Esophagus (tissue), 2 donors: ENCODE results near the gene RDH8. TPM values are rescaled to one million over a fixed set of nuclear protein-coding genes. Genes with fewer than 3 reads are reported as not detected.

Experiments
- H3K27ac ChIP-seq, 2 donors: one replicate each; pipeline ENCODE4 v1.5.1; 2013; ENCODE audit warnings: low read depth in 2 of 2, mild to moderate bottlenecking in 2 of 2, inconsistent platforms in 1 of 2, low read length in 1 of 2, moderate library complexity in 1 of 2
- H3K27me3 ChIP-seq, 2 donors: one replicate each; pipeline ENCODE4 v1.6.1; 2013; ENCODE audit warnings: low read length in 2 of 2, control low read depth in 1 of 2, mild to moderate bottlenecking in 1 of 2; ENCODE audit not compliant: insufficient read depth in 2 of 2, control insufficient read depth in 1 of 2
- H3K36me3 ChIP-seq, 2 donors: one replicate each; pipeline ENCODE4 v1.6.1; 2013; ENCODE audit warnings: low read length in 1 of 2; ENCODE audit not compliant: control insufficient read depth in 2 of 2, insufficient read depth in 2 of 2
- H3K4me1 ChIP-seq, 2 donors: one replicate each; pipeline ENCODE4 v1.6.1; 2013; ENCODE audit warnings: low read length in 1 of 2; ENCODE audit not compliant: control insufficient read depth in 2 of 2, insufficient read depth in 2 of 2
- H3K4me3 ChIP-seq, 2 donors: one replicate each; pipeline ENCODE4 v1.5.1; 2013; ENCODE audit warnings: low read length in 2 of 2, mild to moderate bottlenecking in 2 of 2, low read depth in 1 of 2, moderate library complexity in 1 of 2
- H3K9me3 ChIP-seq, 2 donors: one replicate each; pipeline ENCODE4 v1.6.1; 2013; ENCODE audit warnings: mild to moderate bottlenecking in 2 of 2, low read depth in 1 of 2, low read length in 1 of 2, moderate library complexity in 1 of 2; ENCODE audit not compliant: control insufficient read depth in 2 of 2, insufficient read depth in 1 of 2
- WGBS, 2 donors: extraction: QIAGEN DNeasy Blood & Tissue Kit; methylation state at CpG; one replicate each; pipeline ENCODE4 v1.1.7; 2013; 5-methylcytosine and 5-hydroxymethylcytosine counted together
- polyA plus RNA-seq, 2 donors: library from polyadenylated mRNA; stranded (reverse); fragments of 200-250 nt; gene quantifications; one replicate each; pipeline ENCODE4 v1.2.3, GENCODE V29; 2013
- donor health status: healthy with polysubstance abuse.
- donor health status: Bipolar disorder and iron deficiency.

RDH8 gene, protein sequence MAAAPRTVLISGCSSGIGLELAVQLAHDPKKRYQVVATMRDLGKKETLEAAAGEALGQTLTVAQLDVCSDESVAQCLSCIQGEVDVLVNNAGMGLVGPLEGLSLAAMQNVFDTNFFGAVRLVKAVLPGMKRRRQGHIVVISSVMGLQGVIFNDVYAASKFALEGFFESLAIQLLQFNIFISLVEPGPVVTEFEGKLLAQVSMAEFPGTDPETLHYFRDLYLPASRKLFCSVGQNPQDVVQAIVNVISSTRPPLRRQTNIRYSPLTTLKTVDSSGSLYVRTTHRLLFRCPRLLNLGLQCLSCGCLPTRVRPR
- polyA plus RNA-seq = not detected

DNA sequence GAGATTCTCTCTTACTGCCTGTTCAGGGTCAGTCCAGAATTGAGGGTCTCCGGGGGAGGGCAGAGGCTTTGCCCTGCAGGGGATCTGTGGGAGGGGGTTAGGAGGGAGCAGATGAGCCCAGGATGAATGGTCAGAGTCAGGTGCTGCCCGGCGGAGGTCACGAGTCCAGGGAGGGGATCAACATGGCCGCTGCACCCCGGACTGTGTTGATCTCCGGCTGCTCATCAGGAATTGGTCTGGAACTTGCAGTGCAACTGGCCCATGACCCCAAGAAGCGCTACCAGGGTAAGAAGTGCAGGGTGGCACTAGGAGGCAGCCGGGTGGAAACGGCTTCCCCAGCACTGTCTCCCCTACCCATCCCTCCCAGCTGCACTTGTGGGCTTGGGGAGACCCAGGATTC lies at the start of gene RDH8:
RDH8 (plus strand) TSS at position 168 of the 400 bp plus-strand sequence; CDS start at position 183, 15 bp downstream.
- WGBS, 2 donors = 63 to 76% methylated on average over 10 of the region's 10 CpGs
- no peaks in the 10 kb centered on the region for H3K27me3 ChIP-seq

DNA sequence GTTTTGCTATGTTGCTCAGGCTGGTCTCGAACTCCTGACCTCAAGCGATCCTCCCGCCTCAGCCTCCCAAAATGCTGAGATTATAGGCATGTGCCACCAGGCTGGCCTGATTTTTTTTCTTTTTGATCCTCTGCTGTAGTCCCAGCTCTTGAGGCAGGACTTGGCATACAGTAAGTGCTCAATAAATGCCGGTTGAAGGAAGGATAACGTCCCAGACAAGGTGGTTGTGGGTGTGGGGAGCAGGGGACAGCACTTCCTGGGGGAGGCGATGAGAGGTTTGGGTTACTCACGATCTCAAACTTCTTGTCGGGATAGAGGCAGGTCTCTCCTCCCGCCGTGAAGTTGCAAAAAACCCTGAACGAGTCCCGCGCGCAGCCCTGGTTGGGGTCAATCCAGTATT lies 47.3 kb upstream of the RDH8 start:
- 44 to 53% methylated on average over 14 of the region's 14 CpGs for WGBS, 2 donors
- Histone ChIP-seq H3K4me1 (no peaks in the 10 kb centered on the region), H3K27ac (no peak overlapping the region), H3K36me3 (peaks cover 0 to 3% of the 10 kb centered on the region in 2 donors), H3K9me3 (no peaks in the 10 kb centered on the region), H3K4me3 (no peak overlapping the region), H3K27me3 (no peaks in the 10 kb centered on the region)

More for the DNA sequence above, at the start of gene RDH8:
- H3K36me3 ChIP-seq = no peaks in the 10 kb centered on the region
- no peak within 1 kb of the TSS for H3K4me3 ChIP-seq
- H3K9me3 ChIP-seq = no peaks in the 10 kb centered on the region
- H3K4me1 ChIP-seq = peaks cover 6 to 24% of the 10 kb centered on the region in 2 donors
- no peak within 1 kb of the TSS for H3K27ac ChIP-seq

DNA sequence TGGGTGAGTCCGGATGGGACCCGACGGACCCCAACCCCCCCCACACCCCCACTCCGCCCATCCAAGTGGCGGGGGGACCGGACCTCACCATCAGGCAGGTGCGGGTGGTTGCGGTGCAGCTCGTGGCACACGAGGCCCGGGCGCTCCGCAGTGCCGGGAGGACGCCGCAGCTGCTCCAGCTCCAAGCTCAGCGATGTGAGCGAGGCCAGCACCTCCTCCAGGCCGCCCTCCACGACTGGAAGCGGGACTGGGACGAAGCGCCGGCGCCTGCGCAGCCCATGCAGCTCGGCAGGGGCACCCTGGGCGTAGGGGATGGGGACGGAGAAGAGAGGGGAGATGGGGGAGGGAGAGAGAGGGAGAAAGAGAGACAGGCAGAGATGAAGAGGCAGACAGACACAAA lies 46.8 kb upstream of the RDH8 start:
- H3K27me3 ChIP-seq = no peaks in the 10 kb centered on the region
- no peak overlapping the region for H3K4me3 ChIP-seq
- no peak overlapping the region for H3K27ac ChIP-seq
- WGBS, 2 donors = 22 to 27% methylated on average over 28 to 29 of the region's 29 CpGs
- H3K4me1 ChIP-seq = no peaks in the 10 kb centered on the region
- no peaks in the 10 kb centered on the region for H3K9me3 ChIP-seq
- H3K36me3 ChIP-seq = peaks cover 0 to 3% of the 10 kb centered on the region in 2 donors

DNA sequence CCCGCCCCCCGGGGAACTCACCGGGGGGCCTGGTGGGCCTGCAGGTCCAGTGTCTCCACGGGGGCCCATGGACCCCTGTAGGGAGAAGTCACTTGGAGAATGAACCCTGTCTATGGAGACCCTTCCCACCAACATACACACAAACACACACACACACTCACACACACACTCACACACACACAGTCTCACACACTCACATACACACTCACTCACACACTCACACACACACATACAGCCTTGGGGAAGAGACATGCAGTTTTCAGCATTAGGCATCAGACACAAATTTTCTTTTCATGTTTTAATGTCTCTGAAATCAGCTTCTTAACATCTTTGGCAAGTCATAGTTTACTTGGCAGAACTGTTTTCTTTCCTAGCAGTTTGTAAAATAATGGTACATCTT lies 46.0 kb upstream of the RDH8 start:
- H3K36me3 ChIP-seq = peaks cover 0 to 3% of the 10 kb centered on the region in 2 donors

DNA sequence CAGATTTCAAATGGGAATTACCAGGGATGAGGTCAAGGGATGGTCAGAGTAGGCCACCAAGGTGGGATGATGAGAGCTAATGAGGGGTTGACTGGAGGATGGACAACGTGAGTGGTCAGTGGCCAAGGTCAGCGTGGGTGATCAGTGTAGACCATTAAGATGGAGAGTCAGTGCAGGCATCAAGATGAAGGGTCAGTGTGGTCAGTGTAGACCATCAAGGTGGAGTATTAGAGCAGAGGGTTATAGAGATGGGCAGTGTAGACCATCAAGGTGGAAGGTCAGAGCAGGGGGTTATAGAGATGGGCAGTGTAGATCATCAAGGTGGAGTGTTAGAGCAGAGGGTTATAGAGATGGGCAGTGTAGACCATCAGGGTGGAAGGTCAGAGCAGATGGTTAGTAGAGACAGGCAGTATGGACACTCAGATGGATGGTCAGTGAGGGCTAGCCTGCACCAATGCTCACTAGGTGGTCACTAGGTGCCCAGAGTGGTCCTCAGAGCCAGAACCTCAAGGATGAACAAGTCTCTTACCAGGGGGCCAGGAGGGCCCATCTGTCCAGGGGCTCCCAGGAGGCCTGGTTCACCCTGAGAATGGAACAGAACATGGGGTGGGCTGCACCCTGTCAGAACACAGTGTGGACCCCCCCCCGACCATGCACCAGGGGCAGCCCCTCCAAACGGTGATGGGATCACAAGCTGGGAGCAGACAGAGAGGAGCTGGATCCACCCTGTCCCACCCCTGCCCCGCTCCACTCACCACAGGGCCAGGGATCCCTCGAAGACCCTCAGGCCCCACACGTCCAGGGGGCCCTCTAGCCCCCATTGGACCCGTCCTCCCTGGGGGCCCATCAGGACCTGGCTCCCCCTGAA lies 44.2 kb upstream of the RDH8 start:
- Histone ChIP-seq H3K4me3 (no peak overlapping the region), H3K27ac (no peak overlapping the region), H3K4me1 (no peaks in the 10 kb centered on the region), H3K27me3 (no peaks in the 10 kb centered on the region), H3K36me3 (peaks cover 0 to 5% of the 10 kb centered on the region in 2 donors), H3K9me3 (no peaks in the 10 kb centered on the region)
- 71 to 77% methylated on average over 8 of the region's 8 CpGs for WGBS, 2 donors

More for the DNA sequence above, 46.0 kb upstream of the RDH8 start:
- no peaks in the 10 kb centered on the region for H3K27me3 ChIP-seq
- no peak overlapping the region for H3K27ac ChIP-seq
- H3K4me3 ChIP-seq = no peak overlapping the region
- H3K9me3 ChIP-seq = no peaks in the 10 kb centered on the region
- no peaks in the 10 kb centered on the region for H3K4me1 ChIP-seq
- 51 to 65% methylated on average over 4 of the region's 4 CpGs for WGBS, 2 donors

DNA sequence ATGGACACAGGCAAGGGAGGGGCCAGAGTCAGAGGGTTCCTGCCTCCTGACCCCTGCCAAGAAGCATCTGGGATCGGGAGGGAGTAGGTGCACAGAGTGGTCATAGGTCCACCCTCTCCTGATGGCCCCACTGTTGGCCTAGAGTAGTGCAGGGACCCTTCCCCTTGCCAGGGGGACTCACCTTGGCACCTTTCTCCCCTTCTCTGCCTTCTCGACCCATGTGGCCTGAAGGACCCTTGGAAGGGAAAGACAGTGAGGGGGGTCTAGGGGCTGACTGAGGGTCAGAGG lies 43.7 kb upstream of the RDH8 start:
- Histone ChIP-seq H3K4me1 (no peaks in the 10 kb centered on the region), H3K9me3 (no peaks in the 10 kb centered on the region), H3K4me3 (no peak overlapping the region), H3K27ac (no peak overlapping the region), H3K36me3 (peaks cover 0 to 5% of the 10 kb centered on the region in 2 donors), H3K27me3 (no peaks in the 10 kb centered on the region)
- WGBS, 2 donors = 66 to 81% methylated on average over 2 of the region's 2 CpGs

DNA sequence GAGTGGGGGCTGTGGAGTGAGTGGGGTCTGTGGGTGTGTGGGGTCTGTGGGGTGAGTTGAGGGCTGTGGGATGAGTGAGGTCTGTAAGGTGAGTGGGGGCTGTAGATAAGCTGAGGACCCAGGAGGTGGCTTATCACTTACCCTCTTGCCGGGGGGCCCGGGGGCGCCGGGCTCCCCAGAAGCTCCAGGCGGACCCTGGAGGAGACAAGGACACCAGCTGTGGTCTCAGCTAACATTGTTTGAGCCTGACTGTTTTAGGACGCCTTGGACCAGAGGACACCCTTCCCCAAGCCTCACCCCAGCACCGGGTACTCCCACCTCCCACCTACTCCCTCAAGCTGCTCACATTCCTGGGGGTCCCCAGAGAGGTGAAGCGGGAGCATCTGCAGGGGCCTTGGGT lies 42.8 kb upstream of the RDH8 start:
- Histone ChIP-seq H3K9me3 (no peaks in the 10 kb centered on the region), H3K27me3 (no peaks in the 10 kb centered on the region), H3K27ac (no peak overlapping the region), H3K4me1 (no peaks in the 10 kb centered on the region), H3K36me3 (peaks cover 0 to 5% of the 10 kb centered on the region in 2 donors), H3K4me3 (no peak overlapping the region)
- WGBS, 2 donors = 70 to 87% methylated on average over 7 to 8 of the region's 8 CpGs

DNA sequence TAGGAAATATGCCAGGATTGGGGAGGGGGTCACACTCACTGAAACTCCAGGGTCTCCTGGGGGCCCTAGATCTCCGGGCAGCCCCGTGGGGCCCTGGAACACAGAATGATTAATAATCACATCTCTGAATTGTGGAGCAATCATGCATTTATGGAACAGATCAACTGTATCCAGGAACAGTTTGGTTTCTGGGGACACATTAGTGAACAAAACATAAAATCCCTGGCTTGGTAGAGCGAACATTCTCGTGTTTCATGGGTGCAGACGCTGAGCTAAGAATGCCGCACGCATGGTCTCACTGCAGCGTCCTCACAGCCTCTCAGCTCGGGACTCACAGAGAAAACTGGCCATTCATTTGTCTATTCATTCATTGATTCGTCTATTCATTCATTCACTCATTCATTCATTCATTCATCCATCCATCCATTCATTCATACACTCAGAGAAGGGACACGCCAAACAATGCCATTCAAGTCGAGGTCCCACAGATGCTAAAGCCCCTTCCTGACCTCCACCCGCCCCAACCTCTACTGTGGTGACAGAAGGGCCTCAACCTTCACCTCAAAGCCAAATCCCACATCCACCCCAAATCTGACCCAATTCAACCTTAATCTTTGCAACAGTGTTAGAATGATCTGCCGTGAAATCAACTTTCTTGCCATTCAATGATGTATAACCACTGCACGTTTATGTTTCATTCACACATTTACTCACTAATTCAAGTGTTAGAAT lies 42.0 kb upstream of the RDH8 start:
- H3K36me3 ChIP-seq = peaks cover 0 to 5% of the 10 kb centered on the region in 2 donors
- 70% methylated on average over 15 of the region's 15 CpGs for WGBS, 2 donors
- no peaks in the 10 kb centered on the region for H3K9me3 ChIP-seq

DNA sequence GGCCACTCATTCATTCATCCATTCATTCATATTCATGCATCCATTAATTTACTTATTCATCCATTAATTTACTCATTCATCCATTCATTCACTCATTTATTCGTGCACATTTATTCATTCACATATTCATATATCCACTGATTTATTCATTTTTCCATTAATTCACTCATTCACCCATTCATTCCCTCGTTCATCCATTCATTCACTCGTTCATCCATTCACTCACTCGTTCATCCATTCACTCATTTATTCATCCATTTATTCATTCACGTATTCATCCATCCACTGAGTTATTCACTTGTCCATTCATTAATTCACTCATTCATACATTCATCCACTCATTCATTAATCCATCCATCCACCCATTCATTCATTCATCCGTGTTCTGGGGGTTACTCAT lies 41.2 kb upstream of the RDH8 start:
- Histone ChIP-seq H3K27me3 (no peaks in the 10 kb centered on the region), H3K9me3 (no peaks in the 10 kb centered on the region), H3K4me1 (no peaks in the 10 kb centered on the region), H3K36me3 (peaks cover 0 to 5% of the 10 kb centered on the region in 2 donors), H3K4me3 (no peak overlapping the region), H3K27ac (no peak overlapping the region)
- WGBS, 2 donors = 85 to 89% methylated on average over 6 of the region's 6 CpGs

More for the DNA sequence above, 42.0 kb upstream of the RDH8 start:
- Histone ChIP-seq H3K27ac (no peak overlapping the region), H3K4me1 (no peaks in the 10 kb centered on the region), H3K4me3 (no peak overlapping the region), H3K27me3 (no peaks in the 10 kb centered on the region)
